NCI-H2029 treated with DMSO at 0.1 percent for 48 hours (cell line): ENCODE results near the gene MAPKAPK2.
A peak's percentile ranks its signal among the peaks of the same experiment; 100 is the strongest.
"Not testable (repeated sequence)": the region's sequence is repeated elsewhere in the genome, so short reads cannot be mapped to it uniquely, and the experiment has no call there.

Source experiments
- DNase-seq: peaks from one replicate; lab custom pipeline; 2025; lab: John Stamatoyannopoulos, UW

MAPKAPK2 gene

GRCh38 chr1:206744683-206745082 is 60.0 kb downstream of the MAPKAPK2 start:
- no peak for DNase-seq

GRCh38 chr1:206745301-206745700 is 60.6 kb downstream of the MAPKAPK2 start:
- DNase-seq: no peak

GRCh38 chr1:206748348-206749030 is 63.8 kb downstream of the MAPKAPK2 start:
- no peak for DNase-seq

DNA sequence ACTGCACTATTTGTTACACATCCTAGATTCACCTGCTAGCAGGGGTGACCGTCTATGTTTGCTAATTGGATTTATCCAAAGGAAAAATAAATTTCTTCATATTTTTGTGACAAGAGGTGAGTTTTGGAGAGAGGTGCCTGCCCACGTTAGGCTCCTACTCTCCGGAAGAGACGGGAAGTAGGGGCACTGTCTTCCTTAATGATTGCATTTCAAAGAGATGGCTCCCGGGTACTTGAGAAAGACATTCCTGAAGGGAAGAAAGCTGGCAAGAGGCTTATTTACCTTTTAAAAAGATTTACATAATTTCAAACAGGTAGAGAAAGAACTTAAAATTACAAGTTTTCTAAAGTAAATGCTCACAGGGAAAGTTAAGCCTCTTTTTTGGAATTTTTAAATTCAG is 67.2 kb downstream of the MAPKAPK2 start:
- DNase-seq: no peak

DNA sequence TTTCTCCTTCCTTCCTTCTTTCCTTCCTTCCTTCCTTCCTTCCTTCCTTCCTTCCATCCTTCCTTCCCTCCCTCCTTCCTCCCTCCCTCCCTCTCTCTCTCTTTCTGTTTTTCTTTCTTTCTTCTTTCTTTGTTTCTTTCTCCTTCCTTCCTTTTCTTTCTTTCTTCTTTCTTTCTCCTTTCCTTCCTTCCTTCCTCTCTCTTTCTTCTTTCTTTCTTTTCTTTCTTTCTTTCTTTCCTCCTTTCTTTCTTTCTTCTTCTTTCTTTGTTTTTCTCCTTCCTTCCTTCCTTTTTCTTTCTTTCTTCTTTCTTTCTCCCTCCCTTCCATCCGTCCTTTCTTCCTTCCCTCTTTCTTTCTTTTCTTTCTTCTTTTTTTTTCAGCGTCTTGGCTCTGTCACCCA is 67.8 kb downstream of the MAPKAPK2 start:
- no peak for DNase-seq

- no peak for DNase-seq
These were observed 68.4 kb downstream of the MAPKAPK2 start for GRCh38 chr1:206753141-206753540.

- DNase-seq: no peak
These were observed 69.3 kb downstream of the MAPKAPK2 start for GRCh38 chr1:206754011-206754410.

GRCh38 chr1:206757524-206758266 is 73.0 kb downstream of the MAPKAPK2 start:
- no peak for DNase-seq

DNA sequence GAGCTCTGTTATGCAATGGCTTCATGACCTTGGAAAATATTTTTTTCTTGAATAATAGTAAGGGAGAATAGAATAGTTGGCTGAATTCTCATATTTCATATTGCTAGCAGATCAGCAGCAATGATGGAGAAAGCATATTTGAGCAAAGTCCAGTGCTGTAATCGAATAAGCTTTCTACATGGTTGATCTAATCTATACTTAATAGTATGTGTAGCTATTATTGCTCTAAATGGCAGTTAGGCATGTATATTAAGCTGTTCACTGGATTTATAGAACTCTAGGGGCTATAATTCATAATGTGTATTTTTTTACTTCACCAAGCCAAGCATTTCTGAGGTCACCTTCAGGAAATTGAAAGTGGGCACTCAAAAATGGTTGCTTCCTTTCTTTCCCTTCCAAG is 75.9 kb downstream of the MAPKAPK2 start:
- DNase-seq: no peak

DNA sequence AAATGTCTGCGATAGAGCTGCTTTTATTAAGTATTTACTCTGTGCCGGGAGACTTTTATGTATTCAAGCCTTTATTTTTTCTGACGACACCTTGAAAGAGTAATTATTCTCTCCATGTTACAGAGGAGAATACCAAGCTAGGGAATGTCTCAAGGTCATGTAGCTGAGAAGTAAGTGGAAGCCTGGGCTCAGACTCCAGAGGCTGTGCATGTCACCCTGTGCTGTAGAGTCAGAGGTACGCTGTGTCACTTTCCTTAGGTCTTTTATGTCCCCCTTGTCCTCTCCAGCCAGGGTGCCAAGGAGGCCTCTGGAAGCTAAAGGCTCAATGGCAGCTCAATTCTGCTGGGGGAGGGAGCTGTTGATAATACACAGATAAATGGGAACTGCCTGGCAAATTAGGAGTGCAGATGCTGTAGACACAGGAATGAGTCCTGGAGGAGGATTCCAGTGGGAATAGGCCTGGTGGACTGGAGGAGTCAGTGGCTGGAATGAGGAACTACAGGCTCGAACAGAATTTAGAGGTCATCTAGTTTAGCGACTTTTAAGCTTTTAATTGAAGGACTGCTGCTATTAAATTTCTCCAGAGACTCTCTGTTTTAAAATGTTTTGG is 76.6 kb downstream of the MAPKAPK2 start:
- DNase-seq: no peak

- not testable (repeated sequence) for DNase-seq
These were observed 78.1 kb downstream of the MAPKAPK2 start for GRCh38 chr1:206762741-206763364.

DNA sequence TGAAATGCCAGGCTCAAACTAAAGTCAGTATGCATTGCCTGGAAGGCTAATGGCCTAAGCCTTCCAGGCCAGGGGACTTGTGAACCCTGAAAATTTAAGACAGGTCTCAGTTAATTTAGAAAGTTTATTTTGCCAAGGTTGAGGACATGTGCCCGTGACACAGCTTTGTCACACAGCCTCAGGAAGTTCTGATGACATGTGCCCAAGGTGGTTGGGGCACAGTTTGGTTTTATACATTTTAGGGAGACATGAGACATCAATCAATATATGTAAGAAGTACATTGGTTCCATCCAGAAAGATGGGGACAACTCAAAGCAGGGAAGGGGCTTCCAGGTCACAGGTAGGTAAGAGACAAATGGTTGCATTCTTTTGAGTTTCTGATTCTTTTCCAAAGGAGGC is 81.1 kb downstream of the MAPKAPK2 start:
- not testable (repeated sequence) for DNase-seq

DNA sequence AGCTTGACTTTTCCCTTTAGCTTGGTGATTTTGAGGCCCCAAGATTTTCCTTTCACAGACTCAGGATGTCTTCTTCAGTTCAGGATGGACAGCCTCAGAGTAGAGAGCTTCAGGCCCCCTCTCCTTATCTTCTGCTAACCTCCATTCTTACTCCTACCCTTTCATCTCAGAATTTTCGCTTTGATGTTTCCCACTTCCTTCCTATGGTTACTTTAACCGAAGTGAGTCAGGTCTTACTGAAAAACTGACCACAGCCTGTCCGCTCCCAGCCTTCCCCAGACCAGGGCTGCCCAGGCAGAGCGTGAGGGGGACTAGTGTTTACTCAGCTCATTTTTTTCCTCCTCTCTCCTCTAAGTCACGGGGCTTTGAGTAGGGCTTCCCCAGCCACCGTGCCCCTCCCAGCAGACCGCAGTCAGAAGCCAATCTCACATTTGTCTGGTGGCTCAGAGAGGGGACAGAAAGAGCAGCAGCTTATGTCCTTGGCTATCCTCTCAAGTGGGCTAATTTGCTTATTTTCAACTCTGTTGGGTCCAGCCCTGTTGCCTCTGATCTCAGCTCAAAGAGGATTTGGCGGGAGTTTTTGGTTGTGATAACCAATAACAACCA is 81.6 kb downstream of the MAPKAPK2 start:
- DNase-seq: peak; percentile 3

DNA sequence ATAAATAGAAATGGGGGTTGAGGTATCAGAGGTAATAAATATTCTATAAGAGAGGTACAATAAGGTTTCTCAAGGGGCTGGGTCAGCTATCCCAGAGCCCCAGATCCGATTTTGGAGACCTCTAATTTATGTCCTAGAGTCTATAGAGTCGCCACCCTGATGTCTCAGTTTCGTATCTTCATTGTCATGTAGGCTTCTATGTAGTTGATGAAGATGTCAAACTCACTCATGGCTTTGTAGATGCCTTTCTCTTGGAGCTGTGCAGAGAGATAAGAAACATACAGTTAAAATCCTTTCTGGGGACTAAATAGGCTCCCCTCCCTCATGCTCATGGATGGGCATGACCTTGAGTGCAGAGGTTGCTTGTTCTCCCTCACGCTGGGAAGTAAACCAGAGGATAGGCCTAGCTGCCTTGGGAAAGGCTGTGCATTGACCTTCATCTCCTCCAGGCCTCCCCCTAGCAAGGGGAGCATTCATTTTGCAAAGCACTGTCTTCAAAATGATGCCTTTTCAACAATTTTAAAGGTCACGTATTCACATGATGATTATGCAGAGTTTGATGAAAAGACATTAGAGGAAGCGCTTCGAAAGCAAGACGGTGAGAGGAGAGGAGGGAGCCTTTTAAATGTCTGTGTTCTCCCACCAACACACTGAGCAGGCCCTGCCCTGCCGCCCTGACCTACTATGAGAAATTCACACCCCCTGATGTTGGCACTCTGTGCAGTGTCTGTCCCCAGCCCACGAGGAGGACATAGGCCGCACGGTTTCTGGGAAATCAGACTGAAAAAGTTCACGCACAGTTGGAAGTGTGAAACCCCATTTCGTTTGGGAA is 84.0 kb downstream of the MAPKAPK2 start:
- DNase-seq: no peak

DNA sequence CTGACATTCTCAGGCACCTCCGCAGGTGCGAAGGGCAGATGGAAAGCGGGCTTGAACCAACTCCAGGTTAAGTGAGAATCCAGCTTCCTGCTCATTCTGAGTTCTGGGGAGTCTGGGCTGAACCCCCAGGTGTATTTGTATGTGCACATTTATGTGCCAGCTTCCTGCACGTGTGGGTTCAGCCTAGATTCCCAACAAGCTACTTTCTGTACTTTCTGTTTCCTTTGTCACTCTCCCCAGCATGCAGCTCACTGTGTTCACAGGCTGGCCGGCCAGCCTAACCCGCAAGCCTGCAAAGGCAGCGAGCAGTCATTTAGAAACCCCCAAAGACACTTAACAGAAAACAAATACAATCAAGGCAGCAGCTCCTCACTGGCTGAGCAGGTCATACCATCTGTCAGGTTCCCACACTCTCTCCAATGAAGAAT is 84.6 kb downstream of the MAPKAPK2 start:
- DNase-seq: no peak

DNA sequence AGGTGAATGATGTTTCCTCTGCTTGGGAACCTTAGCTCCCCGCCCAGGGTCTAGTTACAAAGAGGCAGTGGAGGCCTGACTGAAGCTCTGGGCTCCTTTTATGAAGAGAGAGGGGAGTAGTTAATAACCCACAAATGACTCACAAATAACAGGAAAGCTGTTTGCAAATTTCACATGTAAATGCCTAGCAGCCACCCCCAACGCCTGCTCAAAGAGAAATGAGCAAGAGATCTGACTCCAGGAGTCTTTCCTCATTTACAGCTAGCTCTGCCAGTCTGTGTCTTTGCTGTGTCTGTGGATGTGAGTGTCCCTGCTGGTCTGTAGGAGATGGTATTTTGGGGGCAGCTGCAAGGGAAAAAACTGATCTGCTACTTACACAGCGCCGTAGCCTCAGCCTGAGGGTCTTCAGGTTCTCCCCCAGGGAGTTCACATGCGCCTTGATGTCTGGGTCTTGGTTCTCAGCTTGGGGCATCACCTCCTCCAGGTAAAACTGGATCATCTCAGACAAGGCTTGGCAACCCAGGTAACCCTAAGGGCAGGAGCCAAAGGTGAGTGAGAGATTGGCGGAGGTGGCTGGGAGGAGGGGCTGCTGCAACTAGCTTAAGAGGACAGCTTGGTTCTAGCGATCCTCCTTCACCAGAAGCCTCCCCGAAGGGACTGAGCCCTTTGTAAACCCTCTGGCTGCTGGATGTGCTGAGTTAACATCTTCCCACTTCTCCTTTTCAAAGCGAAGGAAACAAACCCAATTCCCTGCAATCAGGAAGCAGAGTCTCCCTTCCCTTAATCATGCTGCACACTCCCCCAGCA is 86.0 kb downstream of the MAPKAPK2 start, which contains the start of gene IL19:
Gene IL19 (plus strand): TSS at position 243 of the 807 bp plus-strand sequence. CDS start 65,890 bp downstream, outside the sequence.
- no peak for DNase-seq

GRCh38 chr1:206771338-206771692 is 86.6 kb downstream of the MAPKAPK2 start:
- no peak for DNase-seq

GRCh38 chr1:206772243-206772937 is 87.7 kb downstream of the MAPKAPK2 start, which contains the start of gene IL10:
Gene IL10, minus strand, starts transcription at chr1:206772494. Its CDS starts 59 bp downstream, at chr1:206772435.
- DNase-seq: no peak

DNA sequence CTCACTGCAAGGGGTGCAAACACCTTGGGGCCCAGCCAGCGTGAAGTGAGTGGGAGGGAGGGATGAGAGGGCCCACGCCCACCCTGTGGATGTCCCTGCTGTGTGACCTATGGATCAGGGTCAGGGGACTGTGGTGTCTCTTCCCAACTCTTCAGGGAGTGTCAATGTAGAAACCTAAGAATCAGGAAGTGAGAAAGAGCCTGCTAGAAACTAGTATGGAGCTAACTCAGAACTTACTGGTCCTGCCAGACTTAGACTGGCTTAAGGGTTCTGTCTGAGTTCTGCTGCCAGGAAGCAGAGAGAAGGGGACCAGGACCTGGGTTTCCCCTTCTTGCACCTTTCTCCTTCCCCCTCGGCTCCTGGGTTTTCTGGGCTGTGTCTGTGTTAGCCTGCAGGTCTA is 89.4 kb downstream of the MAPKAPK2 start:
- DNase-seq: no peak

GRCh38 chr1:206776229-206776628 is 91.5 kb downstream of the MAPKAPK2 start:
- DNase-seq: no peak
